Islet of Langerhans (tissue), 1 donor: ENCODE results near the gene RINL.
"Not testable (repeated sequence)": the region's sequence is repeated elsewhere in the genome, so short reads cannot be mapped to it uniquely, and the experiment has no call there.

Experiments
- FAIRE-seq: peaks from one replicate; lab custom pipeline; 2011; peaks lifted over from hg19 to GRCh38; lab: Jason Lieb, UNC

RINL gene

DNA sequence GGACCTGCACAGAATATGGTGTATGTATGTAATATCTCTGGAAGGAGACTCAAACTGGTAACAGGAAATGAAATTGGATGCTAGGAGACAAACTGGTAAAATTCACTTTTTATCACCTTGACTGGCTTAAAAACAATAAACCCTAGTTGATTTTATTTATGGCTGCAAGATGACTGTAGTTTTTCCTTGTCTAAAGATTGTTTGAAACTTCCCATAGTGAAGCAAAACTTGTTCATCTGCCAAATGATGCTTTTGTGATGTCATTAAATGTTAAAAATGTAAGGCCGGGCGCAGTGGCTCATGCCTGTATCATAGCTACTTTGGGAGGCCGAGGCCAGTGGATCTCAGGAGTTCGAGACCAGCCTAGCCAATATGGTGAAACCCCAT is 44.0 kb downstream of the RINL start:
- no peak for FAIRE-seq

DNA sequence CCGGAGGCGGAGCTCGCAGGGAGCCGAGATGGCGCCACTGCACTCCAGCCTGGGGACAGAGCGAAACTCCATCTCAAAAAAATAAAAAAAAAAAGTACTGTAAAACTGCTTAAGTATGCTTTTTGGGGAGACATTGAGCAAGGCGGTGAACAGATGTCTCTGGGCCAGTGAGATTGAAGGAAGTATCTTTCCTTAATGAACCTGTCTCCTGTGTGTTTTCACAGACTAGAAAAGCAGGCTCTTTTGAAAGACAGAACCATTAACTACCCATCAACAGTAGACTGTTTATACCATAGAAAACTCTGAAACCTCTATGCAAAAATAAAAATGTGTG is 45.0 kb downstream of the RINL start:
- FAIRE-seq = no peak

DNA sequence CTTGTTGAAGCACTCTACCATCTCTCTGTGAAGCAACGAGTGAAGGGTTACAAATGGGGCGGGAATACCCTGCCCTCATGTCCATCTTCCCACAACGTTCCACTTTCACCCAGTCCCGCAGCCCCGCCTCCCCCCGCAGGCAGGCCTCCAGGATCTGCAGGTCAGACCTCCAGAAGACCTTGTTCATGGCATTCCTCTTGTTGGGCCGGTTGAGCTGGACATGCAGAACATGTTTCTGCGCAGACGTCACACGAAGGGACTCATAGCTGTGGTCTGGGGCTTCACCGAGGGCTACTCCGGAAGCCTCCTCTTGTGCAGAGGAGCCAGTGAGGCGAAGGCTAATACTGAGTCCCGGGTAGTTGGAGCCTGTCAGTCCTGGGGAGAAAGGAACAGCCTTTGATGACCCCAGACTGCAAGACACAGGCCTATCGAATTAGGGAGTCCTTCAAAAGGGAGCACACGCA is 46.9 kb downstream of the RINL start:
- no peak for FAIRE-seq

DNA sequence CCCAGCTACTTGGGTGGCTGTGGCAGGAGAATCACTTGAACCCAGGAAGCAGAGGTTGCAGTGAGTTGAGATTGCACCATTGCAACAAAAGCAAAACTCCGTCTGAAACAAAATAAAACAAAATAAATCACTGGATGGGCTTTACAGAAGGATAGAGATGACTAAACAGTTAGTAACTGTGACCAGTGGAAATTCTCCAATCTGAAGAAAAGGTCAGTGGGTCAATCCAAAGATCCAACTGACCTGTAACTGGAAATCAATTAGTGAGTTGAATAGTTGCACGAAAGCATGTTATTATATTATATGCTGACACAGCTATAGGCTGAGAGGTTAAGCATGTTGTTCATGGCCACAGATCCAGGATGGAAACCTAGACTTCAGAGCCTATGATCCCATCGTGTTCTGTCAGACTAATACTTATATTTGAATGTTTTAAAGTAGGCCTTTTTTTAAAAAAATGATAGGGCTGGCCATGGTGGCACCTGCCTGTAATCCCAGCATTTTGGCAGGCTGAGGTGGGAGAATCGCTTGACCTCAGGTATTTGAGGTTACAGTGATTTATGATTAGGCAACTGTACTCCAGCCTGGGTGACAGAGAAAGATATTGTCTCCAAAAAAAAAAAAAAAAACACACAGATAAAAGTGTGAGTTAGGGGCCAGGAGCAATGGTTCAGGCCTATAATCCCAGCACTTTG is 47.9 kb downstream of the RINL start:
- FAIRE-seq = no peak

DNA sequence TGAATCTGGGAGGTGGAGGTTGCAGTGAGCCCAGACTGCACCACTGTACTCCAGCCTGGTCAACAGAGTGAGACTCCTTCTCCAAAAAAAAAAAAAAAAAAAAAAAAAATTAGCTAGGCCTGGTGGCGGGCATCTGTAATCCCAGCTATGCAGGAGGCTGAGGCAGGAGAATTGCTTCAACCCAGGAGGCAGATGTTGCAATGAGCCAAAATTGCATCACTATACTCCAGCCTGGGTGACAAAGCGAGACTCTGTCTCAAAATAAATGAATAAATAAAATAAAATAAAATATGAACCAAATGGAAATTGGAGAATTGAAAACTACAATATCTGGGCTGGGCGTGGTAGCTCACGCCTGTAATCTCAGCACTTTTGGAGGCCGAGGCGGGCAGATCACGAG is 48.9 kb downstream of the RINL start:
- FAIRE-seq = not testable (repeated sequence)

DNA sequence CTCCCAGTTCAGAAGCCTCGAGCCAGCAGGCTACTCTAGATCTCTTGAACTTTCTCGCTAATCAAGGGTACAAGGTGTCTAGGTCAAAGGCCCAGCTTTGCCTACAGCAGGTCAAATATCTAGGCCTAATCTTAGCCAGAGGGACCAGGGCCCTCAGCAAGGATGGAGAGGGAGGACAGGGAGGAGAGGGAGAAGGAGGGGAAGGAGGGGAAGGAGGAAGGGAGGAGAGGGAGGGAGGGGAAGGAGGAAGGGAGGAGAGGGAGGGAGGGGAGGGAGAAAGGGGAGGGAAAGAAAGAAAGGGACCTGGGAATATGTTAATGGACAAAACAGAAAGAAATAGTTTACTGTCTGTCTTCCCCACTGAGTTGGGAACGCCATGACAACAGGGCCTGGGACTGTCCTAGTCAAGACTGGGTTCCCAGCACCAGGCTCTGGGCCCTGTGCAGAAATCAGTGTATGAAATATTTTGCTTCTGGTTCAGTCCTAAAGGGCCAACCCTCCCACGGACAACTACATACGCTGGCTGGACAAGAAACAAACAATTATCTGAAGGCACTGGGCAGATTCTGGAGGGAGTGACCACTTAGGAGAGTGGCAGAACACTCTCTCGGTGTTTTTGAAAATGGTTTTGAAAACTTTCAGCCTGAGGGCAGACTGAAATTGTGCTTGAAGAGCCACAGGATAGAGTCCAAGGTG is 51.1 kb downstream of the RINL start:
- no peak for FAIRE-seq

DNA sequence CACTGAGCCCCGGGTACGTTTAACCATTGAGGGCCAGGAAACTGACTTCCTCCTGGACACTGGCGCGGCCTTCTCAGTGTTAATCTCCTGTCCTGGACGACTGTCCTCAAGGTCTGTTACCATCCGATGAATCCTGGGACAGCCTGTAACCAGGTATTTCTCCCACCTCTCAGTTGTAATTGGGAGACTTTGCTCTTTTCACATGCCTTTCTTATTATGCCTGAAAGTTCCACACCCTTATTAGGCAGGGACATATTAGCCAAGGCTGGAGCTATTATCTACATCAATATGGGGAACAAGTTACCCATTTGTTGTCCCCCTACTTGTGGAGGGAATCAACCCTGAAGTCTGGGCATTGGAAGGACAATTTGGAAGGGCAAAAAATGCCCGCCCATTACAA is 52.1 kb downstream of the RINL start:
- not testable (repeated sequence) for FAIRE-seq

DNA sequence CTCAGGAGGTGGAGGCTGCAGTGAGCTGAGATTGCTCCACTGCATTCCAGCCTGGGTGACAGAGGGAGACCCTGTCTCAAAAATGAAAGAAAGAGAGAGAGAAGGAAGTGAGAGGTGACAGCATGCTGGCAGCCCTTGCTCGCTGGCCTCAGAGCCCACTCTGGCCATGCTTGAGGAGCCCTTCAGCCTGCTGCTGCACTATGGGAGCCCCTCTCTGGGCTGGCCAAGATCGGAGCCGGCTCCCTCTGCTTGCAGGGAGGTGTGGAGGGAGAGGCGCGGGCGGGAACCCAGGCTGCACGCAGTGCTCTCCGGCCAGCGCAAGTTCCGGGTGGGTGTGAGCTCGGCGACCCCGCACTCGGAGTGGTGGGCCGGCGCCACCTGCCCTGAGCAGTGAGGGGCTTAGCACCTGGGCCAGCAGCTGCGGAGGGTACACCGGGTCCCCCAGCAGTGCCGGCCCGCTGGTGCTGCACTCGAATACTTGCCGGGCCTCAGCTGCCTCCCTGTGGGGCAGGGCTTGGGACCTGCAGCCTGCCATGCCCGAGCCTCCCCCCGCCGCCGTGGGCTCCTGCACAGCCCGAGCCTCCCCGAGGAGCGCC is 56.7 kb downstream of the RINL start:
- not testable (repeated sequence) for FAIRE-seq

DNA sequence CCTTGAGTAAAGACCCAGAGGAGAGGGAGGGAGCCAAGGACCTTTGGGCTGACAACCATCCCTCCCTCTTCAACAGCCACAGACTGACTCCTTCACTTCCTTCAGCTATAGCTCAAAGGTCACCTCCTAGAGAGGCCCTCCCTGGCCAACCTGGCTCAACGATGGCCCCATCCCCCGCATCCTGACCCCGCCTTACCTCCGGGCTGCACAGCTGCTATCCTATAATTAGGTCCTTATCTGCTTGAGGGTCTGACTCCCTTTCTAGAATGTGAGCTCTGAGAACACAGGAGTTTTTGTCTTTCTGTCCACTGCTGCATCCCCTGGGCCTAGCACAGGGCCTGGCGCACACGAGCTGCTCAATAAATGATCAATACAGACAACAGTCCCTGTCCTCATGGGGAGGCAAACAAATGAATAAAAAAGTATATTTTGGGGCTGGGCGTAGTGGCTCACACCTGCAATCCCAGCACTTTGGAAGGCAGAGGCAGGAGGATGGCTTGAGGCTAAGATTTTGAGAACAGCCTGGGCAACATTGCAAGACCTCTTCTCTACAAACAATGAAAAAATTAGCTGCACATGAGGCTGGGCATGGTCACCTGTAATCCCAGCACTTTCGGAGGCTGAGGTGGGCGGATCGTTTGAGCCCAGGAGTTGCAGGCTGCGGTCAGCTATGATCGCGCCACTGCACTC is 58.7 kb downstream of the RINL start:
- no peak for FAIRE-seq
